ENCODE results near the gene FAM174B.

Gene FAM174B

DNA sequence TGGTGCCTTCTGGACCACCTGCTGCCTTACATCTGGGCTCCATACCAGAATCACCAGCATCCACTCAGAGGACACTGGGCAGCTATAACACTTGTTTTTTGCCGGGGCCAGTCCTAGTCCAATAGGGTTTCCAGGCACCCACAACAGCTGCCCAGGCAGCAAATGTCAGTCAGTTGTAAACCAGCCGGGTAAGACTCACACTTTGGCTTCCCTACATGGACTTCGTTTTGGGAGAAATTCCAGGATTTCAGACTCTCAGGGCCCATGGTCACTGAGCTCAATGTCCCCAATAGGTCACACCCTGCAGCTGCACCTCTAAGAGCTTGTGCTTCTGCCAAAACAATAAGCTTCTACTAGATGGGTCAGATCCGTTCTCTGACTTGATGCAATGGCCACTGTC, 83.8 kb downstream of the FAM174B start:
- no peak for DNase-seq (ENCODE audit: low read depth, low spot score)

DNA sequence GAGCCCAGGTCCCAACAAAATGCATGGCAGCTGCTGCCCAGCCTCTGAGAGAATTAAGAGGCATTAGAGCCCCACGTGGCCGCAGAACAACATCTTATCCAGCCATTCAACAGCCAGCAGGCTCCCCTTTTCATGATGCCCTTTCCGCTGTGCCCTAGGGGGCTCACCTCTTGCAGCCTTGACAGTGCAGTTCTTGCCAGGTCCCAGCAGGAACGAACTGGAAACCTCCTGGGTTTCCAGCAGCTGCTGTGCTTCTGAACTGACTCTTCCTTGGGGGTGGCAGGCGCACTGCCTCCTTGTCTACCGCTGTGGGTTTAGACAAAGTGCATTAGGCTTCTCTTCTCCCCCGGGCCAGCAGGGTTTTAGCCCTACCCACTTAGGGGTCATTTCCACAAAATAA, 85.2 kb downstream of the FAM174B start:
- no peak for DNase-seq (ENCODE audit: low read depth, low spot score)

DNA sequence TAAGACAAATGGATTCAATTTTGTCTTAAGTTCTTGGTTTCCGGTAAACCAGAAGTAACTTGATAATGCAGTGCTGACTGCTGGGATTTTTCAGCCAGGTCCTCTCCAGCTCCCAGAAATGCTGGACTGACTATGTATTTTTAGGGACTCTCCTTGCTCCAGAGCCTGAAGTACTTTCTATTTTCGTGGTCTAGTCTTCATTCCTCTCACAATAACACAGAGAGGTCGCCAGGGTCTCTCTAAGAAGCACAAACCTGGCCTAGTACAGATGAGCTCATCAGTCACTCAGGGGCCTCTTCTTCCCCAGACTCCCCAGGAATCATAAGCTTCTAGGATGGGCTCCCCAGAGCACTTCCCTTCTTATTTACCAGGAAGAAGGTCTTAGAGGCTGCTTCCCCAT, 85.8 kb downstream of the FAM174B start:
- DNase-seq (ENCODE audit: low read depth, low spot score), result no peak
